HG03442 (cell line): ENCODE measurements around the gene ARHGEF17.

Experiments used
- ATAC-seq: cut with Tn5 transposase; IDR thresholded peaks from one replicate; pipeline ENCODE4 v1.9.1; 2021; ENCODE audit warnings: mild to moderate bottlenecking, moderate library complexity; ENCODE audit not compliant: unreplicated experiment

Gene ARHGEF17

GRCh38 chr11:73291196-73291595 lies 16.9 kb upstream of the ARHGEF17 start:
- no peak for ATAC-seq

DNA sequence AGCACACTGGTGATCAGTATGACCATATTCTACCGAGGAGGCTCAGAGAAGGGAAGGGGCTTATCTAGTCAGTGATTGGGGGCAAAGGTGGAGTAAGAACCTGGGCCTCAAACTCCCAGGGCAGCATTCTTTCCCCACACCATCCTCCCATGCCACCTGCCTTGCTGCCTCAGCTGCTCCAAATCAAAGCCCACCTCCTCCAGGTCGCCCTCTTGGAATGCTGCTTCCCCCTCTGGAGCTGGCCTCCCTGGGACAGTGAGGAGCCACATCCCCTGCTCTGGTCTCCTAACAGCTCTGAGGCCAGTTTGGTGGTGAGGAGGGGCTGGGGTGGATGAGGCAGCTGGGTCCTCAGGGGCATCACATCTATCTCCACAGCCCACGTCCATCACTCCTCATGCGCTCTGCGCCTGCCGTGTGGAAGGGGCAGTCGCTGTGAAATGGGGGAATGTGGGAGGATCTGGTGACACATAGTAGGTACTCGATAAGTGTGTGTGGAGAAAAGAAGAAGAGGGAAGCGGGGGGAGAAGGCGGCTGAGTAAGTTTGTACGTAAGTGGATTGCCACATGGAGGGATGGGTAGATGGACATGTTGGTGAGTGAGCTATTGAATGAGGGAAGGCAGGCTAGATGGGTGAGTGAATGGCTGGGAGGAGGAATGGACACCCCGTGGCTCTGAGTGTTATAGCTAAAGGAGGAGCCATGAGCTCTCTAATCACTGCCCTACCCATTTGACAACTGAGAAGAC lies 16.1 kb upstream of the ARHGEF17 start:
- no peak for ATAC-seq

DNA sequence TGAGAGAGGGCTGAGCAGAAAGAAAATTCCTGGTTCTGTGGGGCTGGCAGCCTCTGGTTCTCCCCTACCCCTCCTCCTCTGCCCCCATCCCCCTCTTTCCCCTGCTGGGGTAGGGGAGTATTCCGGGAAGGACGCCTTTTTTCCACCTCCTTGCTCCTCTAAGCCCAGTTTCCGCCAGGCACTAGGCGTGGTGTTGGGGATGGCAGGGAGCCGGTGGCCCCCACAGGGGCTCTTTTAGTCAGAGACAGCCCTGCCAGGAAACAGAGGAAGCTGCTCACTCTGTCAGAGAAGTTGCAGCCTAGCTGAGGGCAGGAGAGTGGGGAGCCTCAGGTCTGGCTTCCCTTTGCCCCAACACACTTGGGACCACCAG lies 15.6 kb upstream of the ARHGEF17 start:
- ATAC-seq: no peak

DNA sequence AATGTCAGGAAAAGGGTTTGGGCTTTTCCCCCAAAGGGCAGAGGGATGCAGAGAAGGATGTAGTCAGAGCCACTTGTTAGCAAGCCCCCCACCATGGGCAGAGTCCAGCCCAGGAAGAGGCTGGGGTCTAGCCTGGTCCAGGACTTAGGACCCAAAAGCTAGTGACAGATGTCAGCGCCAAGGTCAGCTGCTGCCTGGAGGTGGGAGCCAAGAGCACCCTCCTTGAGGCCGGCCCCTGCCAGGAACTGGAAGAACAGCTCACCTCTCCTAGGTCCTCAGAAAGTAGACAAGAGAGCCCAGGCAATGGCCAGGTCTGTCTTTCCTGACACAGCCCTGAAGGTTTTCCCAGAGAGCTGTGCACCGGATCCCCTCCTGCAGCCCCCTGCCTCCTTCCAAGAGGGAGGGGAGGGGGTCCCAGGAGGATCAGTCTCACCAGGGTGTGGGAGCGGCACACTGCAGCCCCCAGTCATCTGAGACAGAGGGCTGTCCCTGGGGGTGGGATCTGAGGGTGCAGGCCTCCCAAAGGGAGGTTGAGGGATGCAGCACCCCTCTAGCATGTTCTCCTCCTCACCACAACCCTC lies 14.6 kb upstream of the ARHGEF17 start:
- ATAC-seq: no peak

GRCh38 chr11:73294604-73295003 lies 13.5 kb upstream of the ARHGEF17 start:
- no peak for ATAC-seq

DNA sequence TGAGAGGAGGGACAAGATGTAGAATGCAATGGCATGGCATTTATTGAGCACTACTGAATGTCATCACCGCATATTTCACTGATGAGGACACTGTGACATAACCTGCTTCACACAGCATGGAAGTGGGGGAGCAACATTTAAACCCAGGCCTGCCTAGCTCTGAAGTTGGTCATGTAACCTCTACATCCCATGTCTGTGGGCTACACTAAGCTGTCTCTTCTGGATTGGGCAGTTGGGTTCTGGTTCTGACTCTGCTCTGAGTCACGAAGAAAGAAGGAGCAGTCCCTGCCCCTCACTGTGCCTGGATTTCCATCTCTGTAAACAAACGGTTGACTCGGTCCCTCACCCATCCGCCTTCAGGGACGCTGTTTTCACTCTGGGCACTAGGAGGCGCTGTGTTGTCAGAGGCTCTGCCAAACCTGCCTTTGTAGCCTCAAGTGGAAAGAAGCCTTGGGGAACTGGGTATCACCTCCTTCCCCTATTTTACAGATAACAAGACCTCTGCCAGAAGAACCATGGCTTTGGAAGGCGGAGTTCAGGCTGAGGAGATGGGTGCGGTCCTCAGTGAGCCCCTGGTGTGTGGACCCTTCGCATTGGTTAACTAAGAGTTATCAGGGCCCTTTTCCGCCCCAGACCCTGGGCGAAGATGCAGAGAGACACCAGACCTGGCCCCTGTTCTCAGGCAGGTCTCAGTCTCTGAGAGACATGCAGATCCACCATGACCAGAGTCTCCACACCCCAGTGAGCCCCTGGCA lies 12.7 kb upstream of the ARHGEF17 start:
- ATAC-seq: no peak

- ATAC-seq: no peak
These were observed 12.1 kb upstream of the ARHGEF17 start for GRCh38 chr11:73295996-73296318.

GRCh38 chr11:73296501-73297230 lies 11.4 kb upstream of the ARHGEF17 start:
- no peak for ATAC-seq

- ATAC-seq: no peak
These were observed 10.9 kb upstream of the ARHGEF17 start for GRCh38 chr11:73297231-73297590.

DNA sequence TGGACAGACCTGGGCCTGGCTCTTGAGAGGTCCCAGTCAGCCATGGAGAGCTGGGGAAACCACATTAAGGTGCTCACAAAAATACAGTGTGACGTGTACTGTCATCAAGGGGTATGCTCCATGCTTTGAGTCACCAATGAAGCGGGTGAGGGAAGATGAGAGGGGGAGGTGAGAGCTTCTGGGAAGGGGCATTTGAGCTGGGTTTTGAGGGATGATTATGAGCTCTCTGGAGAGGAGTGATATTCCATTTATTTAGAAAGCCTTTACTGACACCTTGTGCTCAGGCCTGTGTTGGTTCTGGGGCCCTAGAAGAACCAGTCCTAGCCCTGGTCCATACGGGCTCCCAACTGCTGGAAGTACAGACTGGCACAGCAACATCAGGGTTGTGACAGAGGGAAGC lies 10.4 kb upstream of the ARHGEF17 start:
- ATAC-seq: no peak

DNA sequence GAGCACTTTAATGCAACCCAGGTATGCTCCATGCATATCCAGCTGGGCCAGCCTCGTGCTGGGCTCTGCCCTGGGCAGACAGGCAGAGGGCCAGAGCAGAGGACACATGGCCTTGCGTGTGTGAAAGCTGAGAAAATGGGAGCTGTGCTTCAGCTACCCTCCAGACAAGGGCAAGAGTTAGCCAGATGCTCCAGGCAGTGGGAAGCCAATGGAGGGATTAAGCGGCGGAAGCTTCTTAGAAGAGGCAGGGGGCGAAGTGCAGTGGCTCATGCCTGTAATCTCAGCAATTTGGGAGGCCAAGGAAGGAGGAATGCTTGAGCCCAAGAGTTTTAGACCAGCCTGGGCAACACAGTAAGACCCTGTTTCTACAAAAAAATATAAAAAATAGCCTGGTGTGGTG lies 9.8 kb upstream of the ARHGEF17 start:
- no peak for ATAC-seq

GRCh38 chr11:73299751-73300150 lies 8.3 kb upstream of the ARHGEF17 start:
- ATAC-seq: no peak

DNA sequence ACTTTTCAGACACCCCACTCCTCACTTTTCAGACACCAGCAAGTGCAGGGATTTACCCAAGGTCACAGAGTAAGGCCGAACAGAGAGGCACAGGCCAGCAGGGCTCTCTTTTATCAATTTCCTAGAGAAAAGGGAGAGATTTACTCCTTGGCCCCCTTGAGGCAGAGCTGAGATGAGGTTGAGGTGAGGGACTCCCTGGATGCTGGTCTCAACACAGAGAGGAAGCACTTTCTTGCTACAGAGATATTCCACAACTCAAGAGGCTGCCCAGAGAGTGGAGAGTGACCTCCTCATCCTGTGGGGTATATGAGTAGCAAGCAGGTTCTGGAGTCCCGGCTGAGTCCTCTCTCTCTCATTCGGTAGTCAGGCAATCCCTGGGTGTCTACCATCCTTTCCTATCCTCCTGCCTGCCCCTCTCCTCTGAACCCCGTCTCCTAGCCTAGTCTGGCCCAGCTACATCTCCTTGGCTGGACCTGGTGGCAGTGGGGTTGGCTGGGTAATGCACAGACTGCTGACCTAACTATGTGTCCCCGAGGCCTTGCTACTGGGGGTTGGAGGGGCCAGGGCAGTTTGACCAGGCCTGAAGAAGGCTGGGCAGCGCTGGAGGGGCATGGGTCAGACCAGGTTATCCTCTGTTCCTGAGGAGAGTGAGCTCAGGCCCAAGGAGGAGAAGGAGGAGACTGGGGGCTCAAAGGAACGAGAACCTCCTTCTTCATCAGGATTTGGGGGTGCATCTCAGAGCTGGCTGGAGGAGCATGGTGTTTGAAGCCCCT lies 1.8 kb upstream of the ARHGEF17 start:
- ATAC-seq: no peak

- no peak for ATAC-seq
These were observed 1.1 kb upstream of the ARHGEF17 start for GRCh38 chr11:73306977-73307322.

DNA sequence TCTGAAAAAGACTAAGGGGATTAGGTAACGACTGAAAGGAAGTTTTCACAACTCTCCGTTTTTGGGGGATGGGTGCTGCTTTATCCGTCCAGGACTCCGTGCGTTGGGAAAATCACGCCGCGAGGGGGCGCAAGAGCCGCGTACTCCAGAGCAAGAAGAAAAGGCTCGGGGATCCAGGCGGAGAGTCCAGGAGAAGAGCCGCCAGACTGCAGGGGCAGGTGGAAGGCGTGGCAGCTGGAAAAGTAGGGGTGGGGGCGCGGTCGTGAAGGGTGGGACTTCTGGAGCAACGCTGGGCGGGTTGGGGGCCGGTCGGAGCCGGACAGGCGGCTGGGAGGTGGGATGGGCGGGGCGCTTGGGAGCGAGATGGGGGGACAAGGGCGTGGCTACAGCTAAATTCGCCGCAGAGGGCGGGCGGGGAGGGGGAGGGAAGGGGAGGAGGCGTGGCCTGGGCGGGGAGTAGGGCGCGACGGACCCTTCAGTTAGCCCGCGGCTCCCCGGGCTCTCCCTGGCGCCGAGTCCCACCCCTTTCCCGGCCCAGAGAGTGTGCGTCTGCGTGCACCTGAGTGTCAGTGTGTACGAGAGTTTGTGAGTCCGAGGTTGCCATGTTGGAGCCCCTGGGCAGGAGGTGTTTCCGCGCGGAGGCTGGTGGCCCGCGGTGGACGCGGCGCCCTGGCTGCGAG lies 613 bp upstream of the ARHGEF17 start:
- peak; percentile 40 for ATAC-seq

- ATAC-seq: no peak
These were observed 1.2 kb downstream of the ARHGEF17 start for GRCh38 chr11:73308961-73309919.

- no peak for ATAC-seq
These were observed 2.0 kb downstream of the ARHGEF17 start for GRCh38 chr11:73310076-73310475.

GRCh38 chr11:73310661-73311393 lies 2.8 kb downstream of the ARHGEF17 start:
- ATAC-seq: no peak

DNA sequence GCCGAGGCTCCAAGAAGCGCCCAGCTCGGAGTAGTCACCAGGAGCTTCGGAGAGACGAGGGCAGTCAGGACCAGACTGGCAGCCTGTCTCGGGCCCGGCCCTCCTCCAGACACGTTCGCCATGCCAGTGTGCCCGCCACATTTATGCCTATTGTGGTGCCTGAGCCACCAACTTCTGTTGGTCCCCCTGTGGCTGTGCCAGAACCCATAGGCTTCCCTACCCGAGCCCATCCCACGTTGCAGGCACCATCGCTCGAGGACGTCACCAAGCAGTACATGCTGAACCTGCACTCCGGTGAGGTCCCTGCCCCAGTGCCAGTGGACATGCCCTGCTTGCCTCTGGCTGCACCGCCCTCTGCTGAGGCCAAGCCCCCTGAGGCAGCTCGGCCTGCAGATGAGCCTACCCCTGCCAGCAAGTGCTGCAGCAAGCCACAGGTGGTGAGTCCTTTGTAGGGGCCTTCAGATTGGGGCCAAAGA lies 3.4 kb downstream of the ARHGEF17 start:
- no peak for ATAC-seq
